Esophagus muscularis mucosa (tissue), 4 donors: ENCODE results near the gene LHPP. TPM values are rescaled to one million over a fixed set of nuclear protein-coding genes. Genes with fewer than 3 reads are reported as not detected.

ENCODE experiments used
- DNase-seq: peaks from one replicate; pipeline ENCODE4 v3.0.0-alpha.2; 2017; ENCODE audit errors: extremely low spot score
- H3K27ac ChIP-seq, 4 donors: fragments of 200-600 bp; sonication (generic); replicated peaks in 1 of 4; 1 replicate in 3 of 4; 2 replicates in 1 of 4; pipeline ENCODE4 v1.5.1; 2016 to 2019; ENCODE audit warnings: mild to moderate bottlenecking in 1 of 4
- H3K27me3 ChIP-seq, 4 donors: fragments of 200-600 bp; sonication (generic); one replicate each; pipeline versions ENCODE4 v1.5.1 to v1.6.0; 2016 to 2019
- H3K36me3 ChIP-seq, 4 donors: fragments of 200-600 bp; sonication (generic); one replicate each; pipeline ENCODE4 v1.5.1; 2016 to 2019
- H3K4me1 ChIP-seq, 4 donors: fragments of 200-600 bp; sonication (generic); one replicate each; pipeline ENCODE4 v1.5.1; 2016 to 2019
- H3K4me3 ChIP-seq, 4 donors: fragments of 200-600 bp; sonication (generic); 1 replicate in 2 of 4; 2 replicates in 2 of 4; pipeline ENCODE4 v1.5.1; 2016 to 2019; ENCODE audit warnings: mild to moderate bottlenecking in 4 of 4, moderate library complexity in 1 of 4
- H3K9me3 ChIP-seq, 4 donors: fragments of 200-600 bp; sonication (generic); 1 replicate in 3 of 4; 2 replicates in 1 of 4; pipeline ENCODE4 v1.5.1; 2016 to 2019
- CTCF ChIP-seq, 3 experiments: fragments of 200-600 bp in 2 of 3; fragments of 450-650 bp in 1 of 3; sonication (generic) in 2 of 3; IDR thresholded peaks; one replicate each; pipeline ENCODE4 v1.5.1; 2017 to 2019; ENCODE audit warnings: antibody characterized with exemption in 3 of 3, mild to moderate bottlenecking in 2 of 3, moderate library complexity in 1 of 3
- EP300 ChIP-seq: sonication (generic); formaldehyde crosslinking; IDR thresholded peaks from one replicate; pipeline ENCODE4 v1.6.1; 2017; ENCODE audit warnings: antibody characterized with exemption
- POLR2A ChIP-seq: fragments of 450-650 bp; IDR thresholded peaks from one replicate; pipeline ENCODE4 v1.6.1; 2017; ENCODE audit warnings: antibody characterized with exemption, moderate library complexity, mild to moderate bottlenecking, low read depth
- POLR2AphosphoS5 ChIP-seq, 2 donors: sonication (generic); formaldehyde crosslinking; IDR thresholded peaks; one replicate each; pipeline ENCODE4 v1.6.1; 2017; ENCODE audit warnings: antibody characterized with exemption in 2 of 2
- WGBS: methylation state at CpG from one replicate; pipeline ENCODE4 v1.1.5; 2018; 5-methylcytosine and 5-hydroxymethylcytosine counted together
- intact Hi-C: fragments of 100-400 bp; cut with DNase I; formaldehyde crosslinking; loops from one replicate; pipeline ENCODE4 v1.15.1; 2023
- total RNA-seq, 4 donors: library from RNA; depleted of rRNA; stranded (reverse); fragments of >200 nt; gene quantifications; one replicate each; pipeline versions ENCODE4 v1.1.0 to v1.2.1, GENCODE V29; 2016

Gene LHPP
- total RNA-seq, 4 donors from 2014 or later: 10.8 to 20.9 (median 15.7) TPM

- intact Hi-C loops: no loop called here
- no peaks in the 10 kb centered on the region for H3K36me3 ChIP-seq
- peaks cover 0 to 16% (median 13%) of the 10 kb centered on the region in 4 donors for H3K4me1 ChIP-seq
- DNase-seq: no peak
- 56% methylated on average over 13 of the region's 13 CpGs for WGBS
- H3K27me3 ChIP-seq: no peaks in the 10 kb centered on the region
- H3K9me3 ChIP-seq: no peaks in the 10 kb centered on the region
- no peak overlapping the region for H3K4me3 ChIP-seq
- TF ChIP-seq POLR2AphosphoS5 (IDR thresholded peaks at IDR 0.05): no peak
- H3K27ac ChIP-seq: no peak overlapping the region
Observed at GRCh38 chr10:124515244-124515970, 53.8 kb downstream of the LHPP start.

GRCh38 chr10:124516181-124516580, 54.6 kb downstream of the LHPP start:
- 90% methylated on average over 9 of the region's 9 CpGs for WGBS
- no peaks in the 10 kb centered on the region for H3K27me3 ChIP-seq
- H3K27ac ChIP-seq: no peak overlapping the region
- DNase-seq: no peak
- no peak overlapping the region for H3K4me3 ChIP-seq
- H3K36me3 ChIP-seq: no peaks in the 10 kb centered on the region
- TF ChIP-seq POLR2A: no peak
- TF ChIP-seq EP300: no peak
- no peak for TF ChIP-seq POLR2AphosphoS5 (IDR thresholded peaks at IDR 0.05)
- TF ChIP-seq CTCF (IDR thresholded peaks at IDR 0.05): no peak
- no peaks in the 10 kb centered on the region for H3K9me3 ChIP-seq
- H3K4me1 ChIP-seq: peaks cover 0 to 16% (median 13%) of the 10 kb centered on the region in 4 donors
- intact Hi-C loops: no loop called here

- Histone ChIP-seq H3K4me1 (peaks cover 0 to 17% (median 13%) of the 10 kb centered on the region in 4 donors), H3K36me3 (no peaks in the 10 kb centered on the region), H3K4me3 (no peak overlapping the region), H3K27ac (no peak overlapping the region), H3K27me3 (no peaks in the 10 kb centered on the region), H3K9me3 (no peaks in the 10 kb centered on the region)
- DNase-seq: no peak
- intact Hi-C loops: no loop called here
- no peak for TF ChIP-seq POLR2A
- WGBS: 93% methylated on average over 21 of the region's 21 CpGs
Observed at GRCh38 chr10:124516746-124517397, 55.2 kb downstream of the LHPP start.

GRCh38 chr10:124517461-124517860, 55.8 kb downstream of the LHPP start:
- TF ChIP-seq POLR2A (no peak), EP300 (no peak), CTCF (IDR thresholded peaks at IDR 0.05) (no peak), POLR2AphosphoS5 (IDR thresholded peaks at IDR 0.05) (no peak)
- no peak for DNase-seq
- Histone ChIP-seq H3K36me3 (no peaks in the 10 kb centered on the region), H3K9me3 (no peaks in the 10 kb centered on the region), H3K27me3 (no peaks in the 10 kb centered on the region), H3K4me1 (peaks cover 3 to 22% (median 16%) of the 10 kb centered on the region in 4 donors), H3K4me3 (no peak overlapping the region), H3K27ac (no peak overlapping the region)
- WGBS: 86% methylated on average over 6 of the region's 6 CpGs
- intact Hi-C loops: no loop called here

- intact Hi-C loops: no loop called here
- H3K36me3 ChIP-seq: no peaks in the 10 kb centered on the region
- no peaks in the 10 kb centered on the region for H3K27me3 ChIP-seq
- TF ChIP-seq POLR2A: no peak
- H3K9me3 ChIP-seq: no peaks in the 10 kb centered on the region
- no peak overlapping the region for H3K4me3 ChIP-seq
- DNase-seq: no peak
- H3K4me1 ChIP-seq: peaks cover 4 to 27% (median 21%) of the 10 kb centered on the region in 4 donors
- no peak overlapping the region for H3K27ac ChIP-seq
- WGBS: 90% methylated on average over 9 of the region's 9 CpGs
Observed at GRCh38 chr10:124517931-124518330, 56.3 kb downstream of the LHPP start.

GRCh38 chr10:124518366-124518765, 56.7 kb downstream of the LHPP start:
- H3K27me3 ChIP-seq: no peaks in the 10 kb centered on the region
- no peaks in the 10 kb centered on the region for H3K9me3 ChIP-seq
- no peak for DNase-seq
- peaks cover 4 to 32% (median 25%) of the 10 kb centered on the region in 4 donors for H3K4me1 ChIP-seq
- no peak overlapping the region for H3K27ac ChIP-seq
- intact Hi-C loops: no loop called here
- 100% methylated on average over 1 of the region's 15 CpGs for WGBS
- no peak overlapping the region for H3K4me3 ChIP-seq
- no peaks in the 10 kb centered on the region for H3K36me3 ChIP-seq
- TF ChIP-seq POLR2AphosphoS5 (IDR thresholded peaks at IDR 0.05) (no peak), CTCF (IDR thresholded peaks at IDR 0.05) (no peak), EP300 (no peak), POLR2A (no peak)
